HEK293 (cell line): ENCODE results near the gene CRP.

Source experiments
- CTCF ChIA-PET: fragments of 350-600 bp; formaldehyde crosslinking; extraction: SDS; loops from one replicate; lab custom pipeline; 2021; ENCODE audit warnings: antibody characterized with exemption; lab: Yijun Ruan, JAX
- POLR2A ChIA-PET: fragments of 300-600 bp; formaldehyde crosslinking; extraction: SDS; loops from one replicate; lab custom pipeline; 2020; ENCODE audit warnings: antibody characterized with exemption, inconsistent platforms; lab: Yijun Ruan, JAX
- H3K27ac ChIP-seq: fragments of 200-500 bp; sonication (Bioruptor generic); 2 replicates; pipeline ENCODE4 v1.5.1; 2014; ENCODE audit warnings: low read depth, low read length, control low read depth, inconsistent platforms; ENCODE audit errors: extremely low read depth
- H3K36me3 ChIP-seq, 2 experiments: fragments of 200-500 bp in 1 of 2; sonication (Bioruptor generic) in 1 of 2; 1 replicate in 1 of 2; 2 replicates in 1 of 2; pipeline ENCODE4 v1.5.1; 2014 to 2017; ENCODE audit warnings: inconsistent platforms in 2 of 2, low read length in 2 of 2; ENCODE audit not compliant: control insufficient read depth in 2 of 2, insufficient read depth in 1 of 2
- H3K4me1 ChIP-seq: fragments of 200-500 bp; sonication (Bioruptor generic); 2 replicates; pipeline ENCODE4 v1.5.1; 2014; ENCODE audit warnings: mild to moderate bottlenecking, low read length, inconsistent platforms; ENCODE audit not compliant: control insufficient read depth, insufficient read depth
- H3K4me3 ChIP-seq: 2 replicates; pipeline ENCODE4 v1.5.1; 2011; ENCODE audit warnings: low read depth, mild to moderate bottlenecking, control low read depth, low read length, moderate library complexity
- H3K9me3 ChIP-seq: fragments of 200-500 bp; sonication (Bioruptor generic); 2 replicates; pipeline ENCODE4 v1.5.1; 2014; ENCODE audit warnings: low read depth, low read length, inconsistent platforms; ENCODE audit not compliant: control insufficient read depth, insufficient read depth
- IKZF3 ChIP-seq: fragments of 450-650 bp; IDR thresholded peaks from 2 replicates; pipeline ENCODE4 v1.5.0; 2018; ENCODE audit warnings: missing biosample characterization, mild to moderate bottlenecking, missing genetic modification characterization, moderate library complexity
- PRDM1 ChIP-seq: fragments of 450-650 bp; formaldehyde crosslinking; IDR thresholded peaks from 2 replicates; pipeline ENCODE4; 2016; ENCODE audit warnings: missing biosample characterization, missing genetic modification characterization
- SCRT1 ChIP-seq: fragments of 450-650 bp; formaldehyde crosslinking; IDR thresholded peaks from 2 replicates; pipeline ENCODE4 v1.5.1; 2016; ENCODE audit warnings: missing biosample characterization, missing genetic modification characterization, borderline replicate concordance
- SCRT2 ChIP-seq: fragments of 450-650 bp; formaldehyde crosslinking; IDR thresholded peaks from 2 replicates; pipeline ENCODE4 v1.5.1; 2016; ENCODE audit warnings: missing biosample characterization, missing genetic modification characterization
- TCF7L2 ChIP-seq: IDR thresholded peaks from 2 replicates; pipeline ENCODE4 v1.6.1; 2011; ENCODE audit warnings: low read depth, mild to moderate bottlenecking, inconsistent platforms, low read length, moderate library complexity, borderline replicate concordance
- TRIM28 ChIP-seq: IDR thresholded peaks from 2 replicates; pipeline ENCODE4 v1.6.1; 2011; ENCODE audit warnings: low read length, control low read depth, borderline replicate concordance
- ZEB2 ChIP-seq: fragments of 450-650 bp; formaldehyde crosslinking; IDR thresholded peaks from 2 replicates; pipeline ENCODE4 v1.5.1; 2016; ENCODE audit warnings: missing biosample characterization, missing genetic modification characterization
- ZFP69B ChIP-seq: fragments of 450-650 bp; formaldehyde crosslinking; IDR thresholded peaks from 2 replicates; pipeline ENCODE4 v1.5.1; 2016; ENCODE audit warnings: missing biosample characterization, missing genetic modification characterization
- ZNF10 ChIP-seq: fragments of 450-650 bp; formaldehyde crosslinking; IDR thresholded peaks from 2 replicates; pipeline ENCODE4 v1.5.1; 2017; ENCODE audit warnings: missing biosample characterization, missing genetic modification characterization
- ZNF114 ChIP-seq: fragments of 450-650 bp; formaldehyde crosslinking; IDR thresholded peaks from 2 replicates; pipeline ENCODE4 v1.5.0; 2017; ENCODE audit warnings: missing biosample characterization, missing genetic modification characterization
- ZNF132 ChIP-seq: fragments of 450-650 bp; formaldehyde crosslinking; IDR thresholded peaks from 2 replicates; pipeline ENCODE4 v1.5.1; 2017; ENCODE audit warnings: missing biosample characterization, missing genetic modification characterization, borderline replicate concordance
- ZNF133 ChIP-seq: fragments of 450-650 bp; formaldehyde crosslinking; IDR thresholded peaks from 2 replicates; pipeline ENCODE4 v1.5.1; 2016; ENCODE audit warnings: missing biosample characterization, missing genetic modification characterization
- ZNF350 ChIP-seq: fragments of 450-650 bp; formaldehyde crosslinking; IDR thresholded peaks from 2 replicates; pipeline ENCODE4 v1.5.0; 2017; ENCODE audit warnings: missing biosample characterization, mild to moderate bottlenecking, missing genetic modification characterization
- ZNF37A ChIP-seq: fragments of 450-650 bp; IDR thresholded peaks from 2 replicates; pipeline ENCODE4 v1.5.1; 2018; ENCODE audit warnings: missing biosample characterization, missing genetic modification characterization
- ZNF391 ChIP-seq: fragments of 450-650 bp; formaldehyde crosslinking; IDR thresholded peaks from 2 replicates; pipeline ENCODE4 v1.5.1; 2016; ENCODE audit warnings: low read depth, missing biosample characterization, missing genetic modification characterization, borderline replicate concordance
- ZNF423 ChIP-seq: fragments of 450-650 bp; formaldehyde crosslinking; IDR thresholded peaks from 2 replicates; pipeline ENCODE4 v1.5.1; 2016; ENCODE audit warnings: missing biosample characterization, missing genetic modification characterization
- ZNF585B ChIP-seq: fragments of 450-650 bp; formaldehyde crosslinking; IDR thresholded peaks from 2 replicates; pipeline ENCODE4 v1.5.1; 2016; ENCODE audit warnings: missing biosample characterization, missing genetic modification characterization
- ZNF658 ChIP-seq: fragments of 450-650 bp; formaldehyde crosslinking; IDR thresholded peaks from 2 replicates; pipeline ENCODE4; 2016; ENCODE audit warnings: missing biosample characterization, missing genetic modification characterization
- ZNF660 ChIP-seq: fragments of 450-650 bp; IDR thresholded peaks from 2 replicates; pipeline ENCODE4 v1.5.1; 2018; ENCODE audit warnings: missing biosample characterization, mild to moderate bottlenecking, missing genetic modification characterization
- ZSCAN16 ChIP-seq: fragments of 450-650 bp; formaldehyde crosslinking; IDR thresholded peaks from 2 replicates; pipeline ENCODE4 v1.5.1; 2016; ENCODE audit warnings: missing biosample characterization, missing genetic modification characterization
- TF ChIP-seq, protein P1 (sequence below): fragments of 450-650 bp; formaldehyde crosslinking; IDR thresholded peaks from 2 replicates; pipeline ENCODE4 v1.5.1; 2017; ENCODE audit warnings: missing biosample characterization, missing genetic modification characterization
- TF ChIP-seq, protein P2 (sequence below): fragments of 450-650 bp; formaldehyde crosslinking; IDR thresholded peaks from 2 replicates; pipeline ENCODE4 v1.5.1; 2016; ENCODE audit warnings: missing biosample characterization, missing genetic modification characterization
- TF ChIP-seq, protein P3 (sequence below): fragments of 450-650 bp; formaldehyde crosslinking; IDR thresholded peaks from 2 replicates; pipeline ENCODE4 v1.5.1; 2016; ENCODE audit warnings: missing biosample characterization, missing genetic modification characterization
- TF ChIP-seq, protein P4 (sequence below): fragments of 450-650 bp; formaldehyde crosslinking; IDR thresholded peaks from 2 replicates; pipeline ENCODE4 v1.5.1; 2017; ENCODE audit warnings: missing biosample characterization, missing genetic modification characterization

Gene CRP

DNA sequence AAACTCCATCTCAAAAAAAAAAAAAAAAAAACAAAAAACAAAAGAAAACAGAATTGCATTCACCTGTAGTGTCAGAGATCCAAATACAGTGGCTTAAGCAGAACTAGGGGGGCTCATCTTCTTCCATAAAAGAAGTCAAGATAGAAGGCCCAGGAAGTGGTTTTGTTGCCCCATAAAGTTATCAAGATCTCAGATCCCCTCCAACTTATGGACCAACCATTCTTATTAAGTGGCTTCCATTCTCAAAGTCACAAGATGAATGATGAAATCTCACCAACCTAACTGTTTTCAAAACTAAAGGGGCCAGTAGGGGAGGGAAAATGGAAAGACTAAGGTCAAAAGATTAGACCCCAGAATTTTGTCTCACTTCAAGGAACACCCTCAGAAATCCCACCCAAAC lies 36.2 kb upstream of the CRP start (continued):
- TF ChIP-seq, protein P1, sequence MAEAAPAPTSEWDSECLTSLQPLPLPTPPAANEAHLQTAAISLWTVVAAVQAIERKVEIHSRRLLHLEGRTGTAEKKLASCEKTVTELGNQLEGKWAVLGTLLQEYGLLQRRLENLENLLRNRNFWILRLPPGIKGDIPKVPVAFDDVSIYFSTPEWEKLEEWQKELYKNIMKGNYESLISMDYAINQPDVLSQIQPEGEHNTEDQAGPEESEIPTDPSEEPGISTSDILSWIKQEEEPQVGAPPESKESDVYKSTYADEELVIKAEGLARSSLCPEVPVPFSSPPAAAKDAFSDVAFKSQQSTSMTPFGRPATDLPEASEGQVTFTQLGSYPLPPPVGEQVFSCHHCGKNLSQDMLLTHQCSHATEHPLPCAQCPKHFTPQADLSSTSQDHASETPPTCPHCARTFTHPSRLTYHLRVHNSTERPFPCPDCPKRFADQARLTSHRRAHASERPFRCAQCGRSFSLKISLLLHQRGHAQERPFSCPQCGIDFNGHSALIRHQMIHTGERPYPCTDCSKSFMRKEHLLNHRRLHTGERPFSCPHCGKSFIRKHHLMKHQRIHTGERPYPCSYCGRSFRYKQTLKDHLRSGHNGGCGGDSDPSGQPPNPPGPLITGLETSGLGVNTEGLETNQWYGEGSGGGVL (tag by site-specific recombination) = no peak

DNA sequence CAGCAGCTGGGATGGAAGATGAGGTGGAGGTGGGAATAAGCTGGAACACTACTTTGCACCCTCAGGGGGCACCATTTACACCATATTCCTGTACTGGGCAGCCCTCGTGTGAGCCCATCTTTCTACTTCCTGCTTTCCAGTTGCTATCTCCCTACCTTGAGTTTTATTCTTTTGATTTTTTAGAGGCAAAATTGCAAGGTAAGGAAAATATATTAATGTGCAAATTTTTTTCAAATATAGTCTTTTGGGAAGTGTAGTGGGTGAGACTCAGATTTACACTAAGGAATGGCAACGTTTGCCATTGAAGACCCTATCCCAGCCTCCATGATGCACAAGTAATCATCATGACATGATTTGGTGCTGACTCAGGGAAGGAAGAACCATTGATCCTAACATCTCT lies 35.2 kb upstream of the CRP start:
- CTCF ChIA-PET = interaction anchor here (1.1 kb wide), 1 partner anchor 9 kb away, joined by 3 read pairs; no protein-coding TSS in a partner anchor
- POLR2A ChIA-PET = no interaction called here
- H3K4me1 ChIP-seq = no peaks in the 10 kb centered on the region
- H3K9me3 ChIP-seq = no peaks in the 10 kb centered on the region
- no peak overlapping the region for H3K27ac ChIP-seq
- no peak overlapping the region for H3K4me3 ChIP-seq
- H3K36me3 ChIP-seq = no peaks in the 10 kb centered on the region
- TF ChIP-seq ZNF423 (tag by site-specific recombination) (no peak), ZNF133 (tag by site-specific recombination) (no peak), ZNF114 (tag by site-specific recombination) (no peak), ZSCAN16 (tag by site-specific recombination) (no peak), ZNF585B (tag by site-specific recombination) (no peak), ZNF10 (no peak), SCRT2 (no peak), ZNF350 (no peak), ZNF37A (tag by site-specific recombination) (no peak), ZNF391 (tag by site-specific recombination) (no peak), ZFP69B (tag by site-specific recombination) (no peak)
- TF ChIP-seq, protein P2, sequence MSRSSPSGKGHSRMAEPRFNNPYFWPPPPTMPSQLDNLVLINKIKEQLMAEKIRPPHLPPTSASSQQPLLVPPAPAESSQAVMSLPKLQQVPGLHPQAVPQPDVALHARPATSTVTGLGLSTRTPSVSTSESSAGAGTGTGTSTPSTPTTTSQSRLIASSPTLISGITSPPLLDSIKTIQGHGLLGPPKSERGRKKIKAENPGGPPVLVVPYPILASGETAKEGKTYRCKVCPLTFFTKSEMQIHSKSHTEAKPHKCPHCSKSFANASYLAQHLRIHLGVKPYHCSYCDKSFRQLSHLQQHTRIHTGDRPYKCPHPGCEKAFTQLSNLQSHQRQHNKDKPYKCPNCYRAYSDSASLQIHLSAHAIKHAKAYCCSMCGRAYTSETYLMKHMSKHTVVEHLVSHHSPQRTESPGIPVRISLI (tag by site-specific recombination) = no peak

DNA sequence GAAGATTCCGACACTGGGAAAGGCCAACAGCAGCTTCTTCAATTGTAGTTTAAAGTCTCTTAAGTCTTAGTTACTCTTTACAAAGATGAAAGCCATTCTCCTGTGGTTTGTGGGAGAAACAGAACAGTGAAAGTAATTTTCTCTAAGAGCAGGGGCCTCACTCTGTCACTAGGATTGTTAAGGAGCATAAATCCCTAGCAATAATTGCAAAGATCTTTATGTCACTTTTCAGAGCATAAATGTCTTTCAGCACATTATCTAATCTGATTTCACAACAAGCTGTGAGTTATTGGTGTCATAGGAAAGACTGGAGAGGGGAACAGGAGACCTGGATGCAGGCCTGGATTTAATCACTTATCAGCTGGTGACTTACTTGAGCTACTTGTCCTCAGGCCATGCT lies 34.0 kb upstream of the CRP start:
- H3K9me3 ChIP-seq = no peaks in the 10 kb centered on the region
- TF ChIP-seq SCRT1 (tag by site-specific recombination) = no peak
- TF ChIP-seq TCF7L2 = peak; percentile 33; the same call in 1 of the 2 replicates
- TF ChIP-seq ZNF132 (tag by site-specific recombination) = no peak
- H3K36me3 ChIP-seq = no peaks in the 10 kb centered on the region
- H3K4me1 ChIP-seq = no peaks in the 10 kb centered on the region
- CTCF ChIA-PET = interaction anchor here (1.1 kb wide), 1 partner anchor 9 kb away, joined by 4 read pairs; no protein-coding TSS in a partner anchor
- H3K27ac ChIP-seq = no peak overlapping the region
- no peak overlapping the region for H3K4me3 ChIP-seq
- POLR2A ChIA-PET = no interaction called here

DNA sequence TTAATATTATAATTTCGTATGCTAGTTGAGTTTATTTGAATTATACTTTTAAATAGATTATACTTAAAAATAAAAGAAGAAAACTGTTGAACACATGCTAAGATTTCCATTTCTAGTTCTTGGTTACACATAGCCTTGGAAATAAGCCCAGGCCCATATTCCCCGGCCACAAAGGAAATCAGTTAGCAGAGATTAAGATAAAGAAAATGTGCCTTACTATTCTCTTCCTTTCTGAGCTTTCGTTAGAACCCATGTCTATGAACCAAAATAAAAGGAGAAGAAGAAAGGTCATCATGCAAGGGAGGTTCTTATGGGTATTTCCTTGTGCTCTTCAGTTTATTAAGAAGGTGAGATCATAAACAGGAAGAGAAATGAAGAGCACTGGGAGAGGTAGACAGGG lies 32.3 kb upstream of the CRP start:
- H3K27ac ChIP-seq = no peak overlapping the region
- CTCF ChIA-PET = interaction anchor here (0.6 kb wide), 1 partner anchor 211 kb away, joined by 3 read pairs; no protein-coding TSS in a partner anchor
- H3K4me1 ChIP-seq = no peaks in the 10 kb centered on the region
- no peaks in the 10 kb centered on the region for H3K9me3 ChIP-seq
- no peaks in the 10 kb centered on the region for H3K36me3 ChIP-seq
- POLR2A ChIA-PET = no interaction called here
- no peak overlapping the region for H3K4me3 ChIP-seq
- no peak for TF ChIP-seq PRDM1
- TF ChIP-seq, protein P3, sequence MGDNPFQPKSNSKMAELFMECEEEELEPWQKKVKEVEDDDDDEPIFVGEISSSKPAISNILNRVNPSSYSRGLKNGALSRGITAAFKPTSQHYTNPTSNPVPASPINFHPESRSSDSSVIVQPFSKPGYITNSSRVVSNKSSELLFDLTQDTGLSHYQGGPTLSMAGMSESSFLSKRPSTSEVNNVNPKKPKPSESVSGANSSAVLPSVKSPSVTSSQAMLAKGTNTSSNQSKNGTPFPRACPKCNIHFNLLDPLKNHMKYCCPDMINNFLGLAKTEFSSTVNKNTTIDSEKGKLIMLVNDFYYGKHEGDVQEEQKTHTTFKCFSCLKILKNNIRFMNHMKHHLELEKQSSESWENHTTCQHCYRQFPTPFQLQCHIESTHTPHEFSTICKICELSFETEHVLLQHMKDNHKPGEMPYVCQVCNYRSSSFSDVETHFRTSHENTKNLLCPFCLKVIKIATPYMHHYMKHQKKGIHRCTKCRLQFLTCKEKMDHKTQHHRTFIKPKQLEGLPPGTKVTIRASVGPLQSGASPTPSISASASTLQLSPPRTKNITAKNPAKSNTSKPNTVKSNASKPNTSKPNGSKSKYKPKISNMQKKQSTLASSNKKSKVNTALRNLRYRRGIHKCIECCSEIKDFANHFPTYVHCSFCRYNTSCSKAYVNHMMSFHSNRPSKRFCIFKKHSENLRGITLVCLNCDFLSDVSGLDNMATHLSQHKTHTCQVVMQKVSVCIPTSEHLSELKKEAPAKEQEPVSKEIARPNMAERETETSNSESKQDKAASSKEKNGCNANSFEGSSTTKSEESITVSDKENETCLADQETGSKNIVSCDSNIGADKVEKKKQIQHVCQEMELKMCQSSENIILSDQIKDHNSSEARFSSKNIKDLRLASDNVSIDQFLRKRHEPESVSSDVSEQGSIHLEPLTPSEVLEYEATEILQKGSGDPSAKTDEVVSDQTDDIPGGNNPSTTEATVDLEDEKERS (tag by site-specific recombination) = no peak
- no peak for TF ChIP-seq ZNF658 (tag by site-specific recombination)
- no peak for TF ChIP-seq ZEB2
- no peak for TF ChIP-seq ZFP69B (tag by site-specific recombination)
- TF ChIP-seq TRIM28 = no peak
- TF ChIP-seq IKZF3 = no peak
- no peak for TF ChIP-seq ZNF660
- TF ChIP-seq, protein P4, sequence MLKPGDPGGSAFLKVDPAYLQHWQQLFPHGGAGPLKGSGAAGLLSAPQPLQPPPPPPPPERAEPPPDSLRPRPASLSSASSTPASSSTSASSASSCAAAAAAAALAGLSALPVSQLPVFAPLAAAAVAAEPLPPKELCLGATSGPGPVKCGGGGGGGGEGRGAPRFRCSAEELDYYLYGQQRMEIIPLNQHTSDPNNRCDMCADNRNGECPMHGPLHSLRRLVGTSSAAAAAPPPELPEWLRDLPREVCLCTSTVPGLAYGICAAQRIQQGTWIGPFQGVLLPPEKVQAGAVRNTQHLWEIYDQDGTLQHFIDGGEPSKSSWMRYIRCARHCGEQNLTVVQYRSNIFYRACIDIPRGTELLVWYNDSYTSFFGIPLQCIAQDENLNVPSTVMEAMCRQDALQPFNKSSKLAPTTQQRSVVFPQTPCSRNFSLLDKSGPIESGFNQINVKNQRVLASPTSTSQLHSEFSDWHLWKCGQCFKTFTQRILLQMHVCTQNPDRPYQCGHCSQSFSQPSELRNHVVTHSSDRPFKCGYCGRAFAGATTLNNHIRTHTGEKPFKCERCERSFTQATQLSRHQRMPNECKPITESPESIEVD (tag by site-specific recombination) = no peak
